GM13977 (cell line): ENCODE results near the gene HOXB7.

Experiments used
- DNase-seq: peaks from one replicate; pipeline ENCODE4 v3.0.0; 2012; ENCODE audit warnings: low spot score
- in situ Hi-C: fragments of 300-500 bp; cut with MboI; formaldehyde crosslinking; loops from one replicate; pipeline ENCODE4 v1.12.0; 2022; ENCODE audit warnings: low sequenced_read_pairs, low pct_unique_long_range_greater_than_20kb, mixed read lengths, inconsistent platforms; ENCODE audit not compliant: unreplicated experiment
- TF ChIP-seq, protein P1 (sequence below): IDR thresholded peaks from 2 replicates; pipeline ENCODE4 v1.5.1; 2012; ENCODE audit warnings: mild to moderate bottlenecking, control low read depth; ENCODE audit not compliant: insufficient read depth; ENCODE audit errors: extremely low read depth, missing control alignments

Gene HOXB7

DNA sequence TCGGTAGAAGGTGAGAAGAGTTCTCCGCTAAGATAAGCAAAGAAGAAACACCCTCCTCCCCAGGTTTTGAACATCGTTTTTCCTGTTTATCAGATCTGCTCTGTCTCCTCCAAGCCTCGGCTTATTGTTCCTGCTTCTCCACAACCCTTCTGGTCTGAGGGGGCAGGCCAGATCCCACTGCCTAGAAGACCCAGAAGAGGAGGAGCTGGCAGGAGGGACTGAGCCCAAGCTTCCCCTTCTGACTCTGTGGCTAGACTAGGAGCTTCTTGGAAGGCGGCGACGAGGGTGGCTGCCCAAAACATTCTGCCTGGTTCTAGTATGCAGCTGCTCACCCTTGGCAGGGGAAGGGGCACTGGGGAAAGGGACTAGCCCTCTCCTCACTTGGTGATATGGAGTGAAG, 12.1 kb downstream of the HOXB7 start:
- no peak for DNase-seq
- TF ChIP-seq, protein P1, sequence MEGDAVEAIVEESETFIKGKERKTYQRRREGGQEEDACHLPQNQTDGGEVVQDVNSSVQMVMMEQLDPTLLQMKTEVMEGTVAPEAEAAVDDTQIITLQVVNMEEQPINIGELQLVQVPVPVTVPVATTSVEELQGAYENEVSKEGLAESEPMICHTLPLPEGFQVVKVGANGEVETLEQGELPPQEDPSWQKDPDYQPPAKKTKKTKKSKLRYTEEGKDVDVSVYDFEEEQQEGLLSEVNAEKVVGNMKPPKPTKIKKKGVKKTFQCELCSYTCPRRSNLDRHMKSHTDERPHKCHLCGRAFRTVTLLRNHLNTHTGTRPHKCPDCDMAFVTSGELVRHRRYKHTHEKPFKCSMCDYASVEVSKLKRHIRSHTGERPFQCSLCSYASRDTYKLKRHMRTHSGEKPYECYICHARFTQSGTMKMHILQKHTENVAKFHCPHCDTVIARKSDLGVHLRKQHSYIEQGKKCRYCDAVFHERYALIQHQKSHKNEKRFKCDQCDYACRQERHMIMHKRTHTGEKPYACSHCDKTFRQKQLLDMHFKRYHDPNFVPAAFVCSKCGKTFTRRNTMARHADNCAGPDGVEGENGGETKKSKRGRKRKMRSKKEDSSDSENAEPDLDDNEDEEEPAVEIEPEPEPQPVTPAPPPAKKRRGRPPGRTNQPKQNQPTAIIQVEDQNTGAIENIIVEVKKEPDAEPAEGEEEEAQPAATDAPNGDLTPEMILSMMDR: no peak
- in situ Hi-C loops: no loop called here

DNA sequence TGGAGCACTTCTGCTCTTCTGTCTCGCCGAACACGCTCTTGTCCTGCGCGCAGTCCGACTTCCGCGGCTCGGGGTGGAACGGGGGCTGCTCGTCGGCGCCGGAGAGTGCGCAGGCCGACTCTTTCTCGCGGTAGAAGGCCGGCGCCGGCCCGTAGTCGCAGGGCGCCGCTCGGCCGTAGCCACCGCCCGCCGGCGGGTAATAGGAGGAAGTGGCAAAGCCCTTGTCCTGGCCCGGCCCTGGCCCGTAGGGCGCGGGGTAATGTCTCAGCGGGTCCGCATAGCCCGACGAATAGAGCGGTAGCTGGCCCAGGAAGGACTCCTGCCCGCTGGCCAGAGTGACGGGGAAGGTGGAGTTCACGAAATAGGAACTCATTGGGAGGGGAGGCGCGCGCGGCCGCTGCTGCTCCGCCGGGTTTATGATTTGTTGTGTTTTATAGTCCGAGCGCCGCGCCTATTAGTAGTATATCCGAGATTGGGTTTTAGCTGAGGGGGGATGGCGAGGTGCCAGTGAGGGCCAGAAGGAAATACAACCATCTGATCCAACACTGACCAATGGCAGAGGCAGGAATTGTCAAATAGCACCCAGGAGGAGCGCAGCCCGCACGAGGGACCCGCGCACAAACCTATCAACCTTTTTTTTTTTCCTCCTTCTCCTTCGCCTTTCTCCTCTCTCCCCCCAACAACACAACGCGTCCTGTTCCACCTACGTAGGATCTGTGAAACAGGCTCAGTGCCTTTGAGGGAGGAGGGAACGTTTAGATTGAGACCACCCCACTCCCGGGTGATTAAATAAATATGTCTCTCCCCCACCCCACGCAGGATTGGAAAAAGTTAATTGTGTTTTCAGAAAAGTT, 12.8 kb downstream of the HOXB7 start:
- TF ChIP-seq, protein P1: no peak
- in situ Hi-C loops: no loop called here
- DNase-seq: no peak

DNA sequence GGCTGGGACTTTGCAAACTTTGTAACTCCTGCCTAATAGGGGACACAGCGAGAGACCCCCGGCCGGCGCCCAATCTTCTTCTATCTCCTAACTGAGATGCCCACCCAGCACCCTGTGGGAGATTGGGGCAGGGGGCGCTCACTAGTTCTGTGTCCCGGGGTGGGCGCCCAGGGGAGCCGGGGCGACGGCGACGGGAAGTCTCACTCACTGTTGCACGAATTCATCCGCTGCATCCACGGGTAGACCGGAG, 13.4 kb downstream of the HOXB7 start:
- no peak for DNase-seq
- in situ Hi-C loops: no loop called here
- TF ChIP-seq, protein P1: no peak

DNA sequence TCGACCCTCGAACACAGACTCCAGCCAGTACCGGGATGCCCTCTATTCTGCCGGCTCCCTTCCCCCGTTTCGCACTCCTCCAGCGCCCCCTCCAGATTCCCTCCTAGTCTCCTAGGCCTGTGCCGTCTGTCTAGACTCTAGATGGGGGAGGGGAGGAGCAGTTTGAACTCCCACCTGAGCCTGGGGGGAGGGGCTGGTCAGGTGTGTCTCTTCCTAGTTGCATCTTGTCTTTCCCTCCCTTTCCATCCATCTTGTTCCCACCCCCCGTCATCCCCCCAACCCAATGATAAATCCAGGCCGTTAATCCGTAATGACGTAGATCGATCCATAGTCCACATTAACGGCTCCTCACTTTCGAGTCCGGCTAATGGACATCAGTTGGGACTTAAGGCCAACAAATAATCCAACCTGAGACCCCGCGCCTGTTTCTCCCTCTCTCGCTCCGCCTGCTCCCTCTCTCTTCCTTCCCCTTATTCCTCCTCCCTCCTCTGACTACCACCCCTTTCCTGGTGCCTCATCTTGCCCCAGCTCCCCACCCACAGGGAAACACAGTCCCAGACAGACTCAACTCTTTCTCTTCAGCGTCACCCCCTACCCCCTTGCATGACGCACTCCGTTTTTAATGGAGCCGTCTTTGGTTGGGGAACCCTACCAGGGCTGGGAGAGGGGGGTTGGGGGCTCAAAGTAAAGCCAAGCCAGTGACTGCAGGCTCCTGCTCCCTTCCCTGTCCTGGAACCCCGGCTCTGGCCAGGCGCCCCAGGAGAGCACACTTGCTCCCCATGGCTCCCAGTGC, 13.9 kb downstream of the HOXB7 start:
- in situ Hi-C loops: no loop called here
- TF ChIP-seq, protein P1: no peak
- no peak for DNase-seq

DNA sequence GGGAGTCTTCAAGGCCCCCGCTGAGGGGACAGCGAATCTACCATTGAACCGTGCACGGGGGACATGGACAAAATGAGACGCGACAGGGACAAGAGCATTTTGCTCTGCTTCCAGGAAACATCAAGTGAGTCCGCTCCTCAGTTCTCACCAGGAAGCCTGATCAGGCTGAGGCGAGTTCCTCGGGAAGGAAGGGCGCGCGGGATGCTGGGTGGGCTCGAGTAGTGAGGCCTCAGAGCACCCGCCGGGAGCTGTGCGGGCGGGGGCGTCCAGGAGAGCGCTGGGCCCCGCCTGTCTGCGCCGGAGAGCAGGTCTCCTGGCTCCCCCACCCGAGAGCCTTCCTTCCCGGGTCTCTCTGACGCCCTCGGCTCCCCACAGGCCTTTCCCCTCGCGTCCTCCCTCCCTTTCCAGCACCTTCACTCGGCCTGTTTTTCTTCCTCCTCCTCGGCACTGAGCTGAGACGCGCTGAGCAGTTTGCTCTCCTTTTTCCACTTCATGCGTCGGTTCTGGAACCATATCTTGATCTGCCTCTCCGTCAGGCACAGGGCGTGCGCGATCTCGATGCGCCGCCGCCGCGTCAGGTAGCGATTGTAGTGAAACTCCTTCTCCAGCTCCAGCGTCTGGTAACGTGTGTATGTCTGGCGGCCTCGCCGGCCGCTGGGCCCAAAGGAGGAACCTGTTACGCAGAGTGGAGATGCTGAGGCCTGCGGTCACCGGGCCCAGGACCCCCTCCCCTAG, 14.7 kb downstream of the HOXB7 start:
- in situ Hi-C loops: no loop called here
- no peak for DNase-seq
- TF ChIP-seq, protein P1: no peak

DNA sequence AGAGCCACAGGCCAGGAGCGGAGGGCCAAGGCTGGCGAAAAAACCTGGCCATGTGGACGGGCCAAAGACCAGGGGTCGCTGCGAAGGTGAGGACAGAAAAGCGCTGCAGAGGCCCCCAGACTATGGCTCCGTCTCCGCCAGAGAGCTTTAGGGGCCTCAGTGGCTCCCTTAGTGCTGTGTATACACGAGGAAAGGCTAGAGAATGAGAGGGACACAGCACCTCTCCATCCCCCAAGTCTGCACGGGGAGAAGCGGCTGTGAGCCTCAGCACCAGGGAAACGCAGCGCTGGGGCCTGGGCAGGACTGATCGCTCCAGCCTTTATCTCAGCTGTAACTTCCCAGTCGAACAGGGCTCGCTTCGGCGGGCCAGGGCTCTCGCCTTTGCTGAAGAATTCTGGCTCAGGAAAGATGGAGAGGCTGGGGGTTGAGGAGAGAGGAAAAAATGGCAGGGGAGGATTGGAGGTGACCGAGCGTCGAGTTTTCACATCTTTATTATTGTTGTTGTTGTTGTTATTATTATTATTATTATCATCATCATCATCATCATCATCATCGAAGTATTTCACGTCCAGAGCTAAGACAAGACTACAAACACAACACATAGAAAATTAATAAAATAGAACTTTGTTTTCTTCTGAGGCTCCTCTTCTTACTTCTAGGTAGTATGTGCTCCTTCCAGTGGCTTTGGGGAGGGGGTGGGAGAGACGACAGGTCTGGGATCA, 15.4 kb downstream of the HOXB7 start:
- DNase-seq: no peak
- in situ Hi-C loops: no loop called here
- TF ChIP-seq, protein P1: no peak
